Esophagus squamous epithelium (tissue), 4 donors: ENCODE data around the gene PDE7B.

Experiments
- POLR2A ChIP-seq, 4 donors: fragments of 450-650 bp; IDR thresholded peaks; one replicate each; pipeline ENCODE4 v1.6.1; 2017; ENCODE audit warnings: antibody characterized with exemption in 4 of 4, mild to moderate bottlenecking in 4 of 4, moderate library complexity in 3 of 4
- TF ChIP-seq, protein P1 (sequence below), 6 experiments: fragments of 450-650 bp in 4 of 6; fragments of 200-600 bp in 2 of 6; sonication (generic) in 2 of 6; IDR thresholded peaks; one replicate each; pipeline ENCODE4 v1.5.1; 2016 to 2019; ENCODE audit warnings: antibody characterized with exemption in 6 of 6, mild to moderate bottlenecking in 4 of 6, moderate library complexity in 4 of 6

GRCh38 chr6:135922174-135922573 lies 70.7 kb downstream of the PDE7B start:
- TF ChIP-seq POLR2A (IDR thresholded peaks at IDR 0.05): no peak
- TF ChIP-seq, protein P1, sequence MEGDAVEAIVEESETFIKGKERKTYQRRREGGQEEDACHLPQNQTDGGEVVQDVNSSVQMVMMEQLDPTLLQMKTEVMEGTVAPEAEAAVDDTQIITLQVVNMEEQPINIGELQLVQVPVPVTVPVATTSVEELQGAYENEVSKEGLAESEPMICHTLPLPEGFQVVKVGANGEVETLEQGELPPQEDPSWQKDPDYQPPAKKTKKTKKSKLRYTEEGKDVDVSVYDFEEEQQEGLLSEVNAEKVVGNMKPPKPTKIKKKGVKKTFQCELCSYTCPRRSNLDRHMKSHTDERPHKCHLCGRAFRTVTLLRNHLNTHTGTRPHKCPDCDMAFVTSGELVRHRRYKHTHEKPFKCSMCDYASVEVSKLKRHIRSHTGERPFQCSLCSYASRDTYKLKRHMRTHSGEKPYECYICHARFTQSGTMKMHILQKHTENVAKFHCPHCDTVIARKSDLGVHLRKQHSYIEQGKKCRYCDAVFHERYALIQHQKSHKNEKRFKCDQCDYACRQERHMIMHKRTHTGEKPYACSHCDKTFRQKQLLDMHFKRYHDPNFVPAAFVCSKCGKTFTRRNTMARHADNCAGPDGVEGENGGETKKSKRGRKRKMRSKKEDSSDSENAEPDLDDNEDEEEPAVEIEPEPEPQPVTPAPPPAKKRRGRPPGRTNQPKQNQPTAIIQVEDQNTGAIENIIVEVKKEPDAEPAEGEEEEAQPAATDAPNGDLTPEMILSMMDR (IDR thresholded peaks at IDR 0.05): no peak
